ENCODE measurements around the gene JAM2.
"Not testable (repeated sequence)": the region's sequence is repeated elsewhere in the genome, so short reads cannot be mapped to it uniquely, and the experiment has no call there.

Gene JAM2, protein sequence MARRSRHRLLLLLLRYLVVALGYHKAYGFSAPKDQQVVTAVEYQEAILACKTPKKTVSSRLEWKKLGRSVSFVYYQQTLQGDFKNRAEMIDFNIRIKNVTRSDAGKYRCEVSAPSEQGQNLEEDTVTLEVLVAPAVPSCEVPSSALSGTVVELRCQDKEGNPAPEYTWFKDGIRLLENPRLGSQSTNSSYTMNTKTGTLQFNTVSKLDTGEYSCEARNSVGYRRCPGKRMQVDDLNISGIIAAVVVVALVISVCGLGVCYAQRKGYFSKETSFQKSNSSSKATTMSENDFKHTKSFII

DNA sequence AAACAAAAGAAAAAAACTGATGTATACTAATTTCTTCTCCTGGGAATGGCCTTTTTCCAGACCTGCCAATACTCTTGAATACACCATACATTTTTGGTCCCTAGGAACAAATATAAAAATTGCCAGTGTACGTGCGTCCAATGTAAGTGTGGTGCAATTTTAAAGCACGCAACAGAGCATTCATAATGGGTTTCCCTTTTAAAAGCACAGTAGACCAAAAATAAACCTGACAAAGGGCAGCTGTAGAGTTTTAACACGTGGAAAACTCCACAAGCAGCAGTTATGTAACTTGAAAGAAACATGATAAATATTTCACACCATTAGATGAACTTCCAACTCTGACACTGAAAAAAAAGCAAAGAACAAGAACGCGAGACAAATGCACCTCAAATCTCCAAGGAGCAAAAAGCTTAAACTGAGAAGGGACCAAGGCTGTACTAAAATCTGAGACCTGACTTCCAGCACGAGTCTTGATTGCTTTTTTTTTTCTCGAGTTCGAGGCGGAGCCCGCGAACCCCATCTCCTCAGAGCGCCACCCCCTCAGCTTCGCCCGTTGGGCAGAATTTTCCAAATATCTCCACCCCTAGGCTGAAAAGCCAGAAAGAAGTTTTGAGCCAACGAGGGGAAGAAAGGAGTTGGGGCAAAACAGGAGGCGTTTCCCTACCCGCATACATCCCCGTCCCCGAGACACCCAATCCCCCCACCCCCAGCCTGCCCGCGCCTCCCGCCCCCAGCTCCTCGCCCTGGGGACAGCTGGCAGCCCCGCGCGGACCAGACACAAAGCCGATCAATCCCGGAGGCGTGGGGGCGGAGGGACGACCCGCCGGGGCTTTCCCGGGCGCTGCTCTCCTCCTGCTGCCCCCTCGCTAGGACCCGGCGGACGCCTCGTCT, at the start of gene JAM2:
Gene JAM2, plus strand, starts transcription at position 599 of the 891 bp plus-strand sequence. CDS start 564 bp downstream, outside the sequence.
- no peak for DNase-seq

DNA sequence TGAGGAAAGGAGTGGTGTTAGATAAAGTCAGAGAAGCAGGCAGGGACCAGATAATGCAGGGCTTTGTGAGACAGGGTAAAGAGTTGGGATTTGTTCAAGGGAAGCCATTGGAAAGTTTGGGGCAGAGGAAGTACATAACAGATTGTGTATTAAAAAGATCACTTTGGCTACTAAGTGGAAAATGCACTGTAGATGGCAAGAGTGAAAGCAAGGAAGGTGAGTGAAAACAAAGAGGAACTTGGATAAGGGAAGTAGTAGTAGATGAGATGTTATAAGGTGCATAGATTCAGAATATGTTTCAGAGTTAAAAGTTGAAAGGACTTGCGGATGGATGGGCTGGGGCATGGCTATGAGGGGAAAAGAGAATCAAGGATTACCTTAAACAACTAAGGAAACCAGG, 49.2 kb upstream of the JAM2 start:
- DNase-seq: no peak

GRCh38 chr21:25607151-25608043, 31.7 kb upstream of the JAM2 start, which contains the start of gene MRPL39:
Gene MRPL39 (minus strand): TSS chr21:25607481. CDS start chr21:25607475, 6 bp downstream.
- peak; percentile 86 for DNase-seq

DNA sequence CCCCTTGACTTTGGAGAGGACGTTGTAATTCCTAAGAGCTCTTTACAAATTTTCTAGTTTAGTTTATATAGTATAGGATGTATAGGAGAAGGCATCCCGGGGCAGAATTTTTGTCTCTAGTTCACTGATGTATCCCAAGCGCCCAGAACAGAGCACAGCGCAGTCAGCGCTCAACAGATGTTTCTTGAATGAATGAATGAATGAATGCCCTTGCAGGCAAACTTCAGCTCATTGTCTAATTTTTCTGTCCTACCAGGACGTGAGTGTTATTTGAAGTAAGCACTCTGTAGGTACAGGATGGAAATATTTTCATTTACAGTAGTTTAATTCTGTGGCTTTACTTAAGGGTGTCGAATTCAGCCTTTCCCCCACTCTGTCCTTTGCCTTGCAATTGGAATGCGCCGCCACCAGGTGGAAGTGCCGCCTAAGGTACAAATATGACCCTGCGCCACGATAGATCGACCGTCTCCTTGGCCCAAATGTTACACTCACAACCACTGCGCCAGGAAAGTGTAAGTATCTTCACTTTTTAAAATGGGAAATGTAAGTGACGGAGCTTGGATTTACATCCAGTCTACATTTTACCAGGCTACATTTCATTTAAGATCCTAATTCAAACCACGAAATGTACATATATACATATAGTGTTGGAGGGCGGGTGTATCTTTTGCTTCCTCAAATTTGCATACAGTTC, 30.9 kb upstream of the JAM2 start:
- peak; percentile 47 for DNase-seq

DNA sequence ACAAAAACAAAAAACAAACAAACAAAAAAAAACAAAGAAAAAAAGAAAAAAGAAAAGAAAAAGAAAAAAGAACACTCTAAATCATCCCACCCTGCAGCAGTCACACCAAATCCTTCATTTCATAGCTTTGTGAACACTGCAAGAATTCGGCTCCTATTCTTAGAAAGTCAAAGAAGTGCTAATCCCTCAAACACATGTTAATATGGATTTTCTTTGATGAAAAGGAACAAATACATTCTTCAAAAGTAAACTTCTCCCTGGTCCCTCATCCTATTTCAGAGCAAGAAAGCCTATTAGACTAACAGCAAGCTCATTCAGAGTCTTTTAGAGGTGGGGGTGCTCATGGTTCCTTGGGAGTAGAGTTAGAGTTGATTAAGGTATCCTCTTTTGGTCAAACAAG, 24.6 kb upstream of the JAM2 start:
- no peak for DNase-seq

DNA sequence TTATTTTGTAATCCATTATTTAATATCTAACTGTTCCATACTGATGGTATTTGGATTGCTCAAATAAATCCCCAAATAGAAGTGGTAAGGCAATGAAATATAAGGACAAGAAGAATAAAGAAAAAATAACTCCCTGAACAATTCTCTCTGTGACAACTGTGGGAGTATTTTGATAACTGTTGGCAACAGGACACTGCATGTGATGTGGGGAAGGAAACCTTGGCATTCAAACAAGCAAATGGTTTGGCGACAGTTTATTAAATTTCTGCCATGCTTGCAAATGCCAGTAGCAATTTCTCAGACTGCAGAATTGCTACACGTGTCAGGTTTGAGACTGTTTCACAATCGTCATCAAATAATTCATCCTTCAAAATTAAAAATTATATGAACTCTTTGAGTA, 23.2 kb upstream of the JAM2 start:
- DNase-seq: no peak

- no peak for DNase-seq
These were observed 19.9 kb upstream of the JAM2 start for GRCh38 chr21:25619198-25619597.

DNA sequence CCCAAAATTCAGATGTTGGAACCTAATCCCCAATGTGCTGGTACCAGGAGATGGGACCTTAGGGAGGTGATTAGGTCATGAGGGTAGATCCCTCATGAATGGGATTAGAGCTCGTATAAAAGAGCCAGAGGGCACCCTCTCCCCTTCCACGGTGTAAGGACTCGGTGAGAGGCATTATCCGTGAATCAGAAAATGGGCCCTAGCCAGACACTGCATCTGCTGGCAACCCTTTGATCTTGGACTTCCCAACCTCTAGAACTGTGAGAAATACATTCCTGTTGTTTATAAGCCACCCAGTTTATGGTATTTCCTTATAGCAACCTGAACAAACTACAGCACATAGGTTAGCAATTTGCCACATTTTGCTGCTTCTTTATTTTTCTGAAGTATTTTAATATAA, 14.5 kb upstream of the JAM2 start:
- no peak for DNase-seq

DNA sequence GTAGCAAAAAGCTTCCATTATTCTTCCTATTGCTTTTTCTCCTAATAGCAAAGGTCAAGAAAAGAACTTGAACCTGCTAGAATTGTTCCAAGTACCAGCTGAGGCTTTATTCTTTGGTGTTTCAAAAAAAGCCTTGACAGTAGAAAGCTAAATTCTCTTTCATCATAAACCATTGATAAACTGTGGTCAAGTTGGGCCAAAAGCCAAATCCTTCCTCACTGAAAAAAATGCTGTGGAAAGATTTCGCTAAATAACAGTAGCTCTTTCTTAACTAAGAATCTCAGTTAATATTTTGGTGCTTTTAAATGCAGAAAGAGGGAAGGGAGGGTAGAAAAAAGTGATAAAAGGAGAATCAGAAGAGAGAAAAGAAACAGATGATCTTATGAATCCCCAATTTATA, 14.0 kb upstream of the JAM2 start:
- DNase-seq: no peak

DNA sequence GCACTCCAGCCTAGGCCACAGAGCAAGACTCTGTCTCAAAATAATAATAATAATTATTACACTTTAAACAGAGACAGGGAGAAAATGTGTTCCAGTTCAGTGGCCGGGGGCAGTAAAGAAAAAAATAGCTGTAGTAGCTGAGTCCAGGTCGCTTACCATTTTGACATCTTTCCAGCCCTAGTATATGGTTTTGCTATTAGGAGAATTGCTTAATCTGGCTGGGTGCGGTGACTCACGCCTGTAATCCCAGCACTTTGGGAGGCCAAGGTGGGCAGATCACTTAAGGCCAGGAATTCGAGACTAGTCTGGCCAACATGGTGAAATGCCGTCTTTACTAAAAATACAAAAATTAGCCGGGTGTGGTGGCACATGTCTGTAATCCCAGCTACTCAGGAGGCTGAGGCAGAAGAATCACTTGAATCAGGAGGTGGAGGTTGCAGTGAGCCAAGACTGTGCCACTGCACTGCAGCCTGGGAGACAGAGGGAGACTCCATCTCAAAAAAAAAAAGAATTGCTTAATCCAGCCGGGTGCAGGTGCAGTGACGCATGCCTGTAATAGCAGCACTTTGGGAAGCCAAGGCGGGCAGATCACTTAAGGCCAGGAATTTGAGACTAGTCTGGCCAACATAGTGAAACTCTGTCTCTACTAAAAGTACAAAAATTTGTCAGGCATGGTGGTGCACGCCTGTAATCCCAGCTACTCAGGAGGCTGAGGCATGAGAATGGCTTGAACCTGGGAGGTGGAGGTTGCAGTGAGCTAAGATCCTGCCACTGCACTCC, 13.1 kb upstream of the JAM2 start:
- DNase-seq: not testable (repeated sequence)

GRCh38 chr21:25626757-25627156, 12.3 kb upstream of the JAM2 start:
- no peak for DNase-seq

GRCh38 chr21:25632296-25632695, 6.8 kb upstream of the JAM2 start:
- no peak for DNase-seq

- no peak for DNase-seq
These were observed 3.7 kb upstream of the JAM2 start for GRCh38 chr21:25635310-25635709.

DNA sequence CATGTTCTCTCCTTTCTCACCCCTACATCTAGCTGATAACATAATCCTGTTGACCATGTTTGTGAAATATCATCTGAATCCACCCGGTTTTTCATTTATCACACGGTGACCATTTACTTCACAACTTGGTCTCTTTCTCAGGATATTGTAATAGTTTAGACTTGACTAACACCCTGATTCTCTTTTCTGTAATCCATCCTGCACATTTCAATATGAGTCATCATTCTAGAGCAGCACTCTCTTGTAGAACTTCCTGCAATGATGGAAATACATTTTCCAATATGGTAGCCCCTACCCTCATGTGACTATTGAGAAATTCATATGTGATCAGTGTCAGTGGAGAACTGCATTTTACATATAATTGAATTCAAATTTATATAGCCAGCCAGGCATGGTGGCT, 2.3 kb upstream of the JAM2 start:
- no peak for DNase-seq

- no peak for DNase-seq
These were observed 1.0 kb upstream of the JAM2 start for GRCh38 chr21:25637851-25638659.

DNA sequence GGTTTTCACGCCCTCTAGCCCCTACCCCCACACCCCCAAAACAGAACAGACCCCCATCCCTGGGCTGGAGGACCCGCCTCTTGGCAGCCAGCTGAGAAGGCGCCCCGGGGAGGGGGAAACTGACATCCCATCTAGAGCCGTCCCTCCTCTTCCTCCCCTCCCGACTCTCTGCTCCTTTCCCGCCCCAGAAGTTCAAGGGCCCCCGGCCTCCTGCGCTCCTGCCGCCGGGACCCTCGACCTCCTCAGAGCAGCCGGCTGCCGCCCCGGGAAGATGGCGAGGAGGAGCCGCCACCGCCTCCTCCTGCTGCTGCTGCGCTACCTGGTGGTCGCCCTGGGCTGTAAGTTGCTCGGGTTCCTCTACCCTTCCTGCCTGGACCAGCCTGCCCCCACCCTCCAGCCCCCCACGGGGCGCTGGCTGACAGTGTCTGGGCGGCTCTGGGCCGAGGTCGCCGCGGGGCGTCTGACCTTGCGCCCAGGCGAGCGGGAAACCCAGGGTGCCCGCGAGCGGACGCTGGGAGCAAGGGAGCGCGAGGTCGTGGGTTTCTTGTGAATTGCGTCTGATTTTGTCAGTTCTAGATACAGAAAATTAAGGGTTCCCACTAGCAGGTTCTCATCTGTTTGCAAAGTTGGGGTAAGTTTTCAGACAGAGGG, 618 bp downstream of the JAM2 start:
- no peak for DNase-seq

GRCh38 chr21:25640202-25640942, 1.3 kb downstream of the JAM2 start:
- DNase-seq: no peak

DNA sequence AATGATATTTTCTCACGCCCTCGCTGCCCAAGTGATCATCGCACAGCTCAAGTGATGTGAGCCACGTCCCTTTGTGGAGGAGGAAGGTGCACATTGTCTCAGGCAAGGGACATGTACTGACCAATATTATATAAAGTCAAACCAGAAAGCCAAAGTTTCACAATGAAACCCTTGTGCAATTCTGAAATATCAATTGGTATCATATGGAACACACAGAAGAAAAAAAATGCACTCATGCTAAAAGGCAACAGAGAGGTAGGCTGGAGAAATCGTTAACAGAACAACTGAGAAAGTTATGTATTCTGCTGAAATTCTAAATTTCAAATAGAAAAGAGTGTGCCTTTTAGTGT, 1.9 kb downstream of the JAM2 start:
- DNase-seq: no peak

DNA sequence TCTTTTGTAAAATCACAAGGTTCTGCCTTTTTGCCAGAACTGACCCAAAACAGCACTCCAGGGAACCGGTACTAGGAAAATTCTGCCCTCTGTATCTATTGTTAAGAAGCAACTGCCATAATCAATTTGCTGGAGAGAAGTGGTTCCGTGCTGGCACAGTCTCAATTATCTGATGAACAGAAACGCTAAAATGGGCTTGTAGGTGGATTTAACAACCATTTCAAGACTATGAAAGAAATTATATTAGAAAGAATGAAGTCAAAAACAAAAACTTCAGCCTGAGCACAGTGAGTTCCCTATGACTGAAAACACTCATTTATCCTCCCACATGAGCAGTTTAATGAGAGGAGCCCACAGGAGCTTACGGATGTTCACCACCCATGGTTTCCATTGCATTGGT, 4.4 kb downstream of the JAM2 start:
- no peak for DNase-seq

DNA sequence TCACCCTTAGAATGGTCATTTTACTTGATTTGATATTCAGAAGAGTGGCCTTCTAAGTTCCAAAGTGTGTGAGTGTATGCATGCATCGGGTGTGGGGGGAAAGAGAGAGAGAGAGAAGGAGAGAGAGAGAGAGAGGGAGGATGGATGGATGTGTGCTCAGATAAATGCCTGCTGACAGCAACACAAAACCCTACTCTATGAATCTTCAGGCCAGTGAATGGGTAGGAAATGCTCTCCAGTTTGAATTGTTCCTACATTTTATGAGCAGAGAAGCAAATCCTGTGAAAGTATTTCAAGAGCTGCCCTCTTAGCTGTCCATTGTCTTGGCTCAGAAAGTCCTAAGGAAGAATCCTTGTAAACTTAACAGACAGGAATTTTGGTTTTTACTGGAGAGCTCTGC, 7.4 kb downstream of the JAM2 start:
- DNase-seq: no peak

All from NCI-H2227 treated with DMSO at 0.1 percent for 48 hours (cell line).